Measurements from ENCODE around the gene PLCZ1. TPM values are rescaled to one million over a fixed set of nuclear protein-coding genes. Genes with fewer than 3 reads are reported as not detected.
"Not testable (repeated sequence)": the region's sequence is repeated elsewhere in the genome, so short reads cannot be mapped to it uniquely, and the experiment has no call there.

The PLCZ1 gene
- total RNA-seq, 4 donors from 2014 or later = not detected

DNA sequence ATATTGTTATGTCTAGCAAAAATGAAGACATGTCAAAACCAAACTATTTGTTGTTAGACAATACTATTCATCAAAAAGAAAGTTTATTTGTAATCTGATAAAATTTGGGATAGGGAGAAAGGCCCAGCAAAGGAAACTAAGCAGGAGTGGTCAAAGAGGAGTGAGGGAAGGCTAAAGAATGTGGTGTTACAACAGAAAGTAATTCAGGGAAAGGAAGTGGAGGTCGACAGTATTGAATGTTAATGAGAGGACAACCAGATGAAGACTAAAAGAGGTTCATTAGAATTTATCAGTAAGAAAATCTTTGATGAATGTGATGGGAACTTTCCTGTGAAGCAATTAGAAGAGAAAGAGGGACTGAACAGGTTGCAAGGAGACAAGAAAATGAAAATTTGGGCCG lies 33.9 kb downstream of the PLCZ1 start:
- ATAC-seq (ENCODE audit: low FRiP score) (no peak), DNase-seq (ENCODE audit: low spot score) (no peak)
- TF ChIP-seq, protein P1, sequence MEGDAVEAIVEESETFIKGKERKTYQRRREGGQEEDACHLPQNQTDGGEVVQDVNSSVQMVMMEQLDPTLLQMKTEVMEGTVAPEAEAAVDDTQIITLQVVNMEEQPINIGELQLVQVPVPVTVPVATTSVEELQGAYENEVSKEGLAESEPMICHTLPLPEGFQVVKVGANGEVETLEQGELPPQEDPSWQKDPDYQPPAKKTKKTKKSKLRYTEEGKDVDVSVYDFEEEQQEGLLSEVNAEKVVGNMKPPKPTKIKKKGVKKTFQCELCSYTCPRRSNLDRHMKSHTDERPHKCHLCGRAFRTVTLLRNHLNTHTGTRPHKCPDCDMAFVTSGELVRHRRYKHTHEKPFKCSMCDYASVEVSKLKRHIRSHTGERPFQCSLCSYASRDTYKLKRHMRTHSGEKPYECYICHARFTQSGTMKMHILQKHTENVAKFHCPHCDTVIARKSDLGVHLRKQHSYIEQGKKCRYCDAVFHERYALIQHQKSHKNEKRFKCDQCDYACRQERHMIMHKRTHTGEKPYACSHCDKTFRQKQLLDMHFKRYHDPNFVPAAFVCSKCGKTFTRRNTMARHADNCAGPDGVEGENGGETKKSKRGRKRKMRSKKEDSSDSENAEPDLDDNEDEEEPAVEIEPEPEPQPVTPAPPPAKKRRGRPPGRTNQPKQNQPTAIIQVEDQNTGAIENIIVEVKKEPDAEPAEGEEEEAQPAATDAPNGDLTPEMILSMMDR (IDR thresholded peaks at IDR 0.05) = no peak

DNA sequence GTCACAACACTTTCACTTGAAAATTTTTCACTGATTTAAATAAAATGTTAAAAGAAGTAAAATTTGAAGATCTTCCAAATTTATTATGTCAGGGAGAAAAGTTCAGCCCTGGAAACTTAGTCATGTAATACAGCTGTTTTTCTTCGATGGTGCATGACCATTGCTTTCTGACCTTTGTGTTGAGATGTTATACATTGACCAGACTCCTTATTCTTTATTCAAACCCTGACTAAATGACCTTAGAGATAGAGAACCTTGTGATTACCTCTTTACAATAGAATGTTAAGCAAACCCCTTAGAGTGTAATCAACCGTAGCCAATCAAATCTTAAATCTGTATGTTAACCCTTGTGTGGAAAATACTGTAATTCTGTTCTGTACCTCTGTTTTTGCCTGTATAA lies 34.5 kb downstream of the PLCZ1 start:
- ATAC-seq (ENCODE audit: low FRiP score) (no peak), DNase-seq (ENCODE audit: low spot score) (no peak)
- TF ChIP-seq, protein P1 (IDR thresholded peaks at IDR 0.05) = no peak

DNA sequence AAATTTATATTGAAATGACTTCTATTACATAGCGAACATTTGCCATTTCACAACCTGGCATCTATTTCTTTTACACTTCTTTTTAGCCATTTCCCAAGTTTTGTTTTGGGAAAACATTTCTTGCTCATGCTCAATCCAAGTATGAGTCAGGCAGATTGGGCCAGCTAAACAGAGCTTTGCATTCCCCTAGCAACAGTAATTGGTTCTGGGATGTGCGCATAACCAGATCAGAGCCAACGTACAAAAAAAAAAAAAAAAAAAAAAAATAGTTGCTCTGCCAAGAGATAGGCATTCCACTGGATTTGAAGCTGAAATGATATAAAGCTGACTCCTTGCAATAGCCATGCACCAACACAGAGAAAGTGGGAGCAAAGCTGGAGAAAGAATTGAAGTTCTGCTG lies 37.5 kb downstream of the PLCZ1 start:
- ATAC-seq (ENCODE audit: low FRiP score) = peak; percentile 96
- TF ChIP-seq, protein P1 (IDR thresholded peaks at IDR 0.05) = no peak
- no peak for DNase-seq (ENCODE audit: low spot score)

DNA sequence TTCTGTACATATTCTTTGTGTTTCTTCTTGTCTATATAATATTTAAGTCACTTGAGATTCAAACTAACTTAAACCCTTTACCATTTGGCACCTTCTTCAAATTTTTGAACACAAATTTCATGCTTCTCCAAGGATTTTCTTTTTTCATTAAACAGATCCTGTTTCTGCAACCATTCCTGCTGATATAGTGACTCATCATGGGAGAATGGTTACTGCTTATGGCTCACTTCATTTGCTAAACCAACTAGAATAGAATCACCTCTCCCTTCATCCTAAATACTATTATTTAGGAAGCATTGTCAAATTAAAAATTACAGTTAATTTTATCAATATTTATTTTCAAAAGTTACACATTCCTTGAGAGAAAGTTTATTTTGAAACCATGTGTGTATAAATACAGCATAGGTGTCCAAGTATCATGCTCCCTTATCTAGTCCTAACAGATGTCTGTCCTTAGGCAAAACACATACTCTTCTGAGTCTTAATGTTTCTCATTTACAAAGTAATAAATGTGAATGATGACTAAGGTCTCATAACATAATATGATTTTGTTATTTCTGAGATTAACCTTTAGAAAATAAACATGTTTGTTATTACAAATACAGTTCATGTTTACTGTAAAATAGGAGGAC lies 40.7 kb downstream of the PLCZ1 start:
- no peak for ATAC-seq (ENCODE audit: low FRiP score)
- TF ChIP-seq, protein P1 (IDR thresholded peaks at IDR 0.05) = no peak
- DNase-seq (ENCODE audit: low spot score) = no peak

DNA sequence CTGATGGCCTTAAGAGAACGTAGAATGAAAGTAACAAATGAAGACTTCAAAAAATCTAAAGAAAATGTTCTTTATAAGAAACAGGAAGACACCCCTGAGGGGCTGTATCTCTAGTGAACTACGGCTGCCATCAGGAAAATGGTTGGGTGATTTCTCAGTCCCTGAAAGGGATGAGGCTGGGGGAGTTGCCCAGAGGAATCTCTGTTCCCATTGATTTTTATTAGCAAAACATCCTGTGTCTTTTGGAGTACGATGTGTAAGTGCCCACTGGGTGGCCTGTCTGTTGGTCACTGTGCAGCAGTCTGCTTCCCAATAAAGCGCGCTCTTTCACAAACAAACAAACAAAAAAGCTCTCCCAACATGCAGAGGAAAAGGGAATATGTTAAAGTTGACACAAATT lies 43.8 kb downstream of the PLCZ1 start:
- not testable (repeated sequence) for ATAC-seq (ENCODE audit: low FRiP score); DNase-seq (ENCODE audit: low spot score)

DNA sequence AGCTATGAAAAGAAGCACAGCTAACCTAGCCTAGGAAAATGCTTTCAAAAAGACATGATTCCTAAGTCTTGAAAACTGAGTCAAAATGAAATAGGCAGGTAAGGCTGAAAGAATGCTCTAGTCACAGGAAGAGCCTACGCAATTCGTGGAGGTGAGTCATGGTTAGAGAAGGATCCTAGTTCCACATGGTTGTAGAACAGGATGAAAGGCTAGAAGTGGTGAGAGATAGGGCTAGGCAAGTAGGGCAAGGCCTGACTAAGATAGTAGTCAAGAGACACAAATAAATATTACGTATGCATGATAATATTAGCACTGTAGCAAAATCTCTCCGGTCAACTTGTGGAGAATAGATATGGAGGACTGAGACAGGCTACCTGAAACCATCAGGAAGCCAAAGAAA lies 47.2 kb downstream of the PLCZ1 start:
- TF ChIP-seq, protein P1 (IDR thresholded peaks at IDR 0.05) = no peak
- peak; percentile 75 for ATAC-seq (ENCODE audit: low FRiP score)
- DNase-seq (ENCODE audit: low spot score) = no peak

DNA sequence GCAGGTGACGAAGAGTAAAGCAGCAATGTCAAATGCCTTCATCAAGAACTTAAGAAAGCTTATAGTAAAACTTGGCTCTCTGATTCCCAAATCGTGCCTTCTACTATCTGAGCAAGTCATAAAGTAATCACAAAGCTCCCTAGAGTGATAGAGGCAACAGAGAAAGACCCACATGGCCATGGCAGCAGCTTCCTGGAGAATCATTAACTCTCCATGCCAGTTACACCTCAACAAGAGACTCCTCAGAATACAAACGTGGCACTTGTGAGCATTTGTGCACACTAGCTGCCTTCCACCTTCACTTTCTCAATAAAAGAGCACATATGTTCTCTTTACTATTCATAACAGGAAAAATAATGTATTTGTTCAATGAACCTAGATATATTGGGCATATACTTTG lies 48.0 kb downstream of the PLCZ1 start:
- TF ChIP-seq, protein P1 (IDR thresholded peaks at IDR 0.05) = no peak
- no peak for ATAC-seq (ENCODE audit: low FRiP score)

More for the DNA sequence above, 48.0 kb downstream of the PLCZ1 start:
- no peak for DNase-seq (ENCODE audit: low spot score)
